Stimulated activated CD4-positive, alpha-beta T cell treated with anti-CD3 and anti-CD28 coated beads, TNF-alpha, amount 100 ng/mL, for 1 hour (primary cell): Measurements from ENCODE around the gene RIC3.
"Not testable (repeated sequence)": the region's sequence is repeated elsewhere in the genome, so short reads cannot be mapped to it uniquely, and the experiment has no call there.

Experiments used
- DNase-seq, 3 donors: peaks; one replicate each; pipeline ENCODE4 v3.0.0-alpha.2; 2020; ENCODE audit warnings: low read depth in 3 of 3, low spot score in 1 of 3

Gene RIC3

DNA sequence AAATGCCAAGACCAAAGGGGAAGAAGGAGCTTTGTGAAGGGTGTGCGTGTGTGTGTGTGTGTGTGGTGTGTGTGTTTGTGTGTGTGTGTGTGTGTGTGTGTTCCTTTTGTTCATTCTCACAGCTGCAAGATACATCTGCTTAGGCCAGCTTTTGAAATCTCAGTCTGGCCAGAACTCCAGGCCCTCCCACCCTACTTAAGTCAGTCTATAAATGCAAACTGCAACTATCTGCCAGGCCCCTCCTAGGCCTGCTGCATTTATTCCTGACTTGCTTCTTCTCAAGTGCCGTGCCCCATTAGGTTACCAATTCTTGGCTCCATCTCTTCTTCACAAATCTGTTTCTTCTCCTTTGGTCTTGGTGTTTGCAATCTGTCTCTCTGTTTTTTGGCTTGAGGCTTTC, 21.6 kb upstream of the RIC3 start:
- no peak for DNase-seq

DNA sequence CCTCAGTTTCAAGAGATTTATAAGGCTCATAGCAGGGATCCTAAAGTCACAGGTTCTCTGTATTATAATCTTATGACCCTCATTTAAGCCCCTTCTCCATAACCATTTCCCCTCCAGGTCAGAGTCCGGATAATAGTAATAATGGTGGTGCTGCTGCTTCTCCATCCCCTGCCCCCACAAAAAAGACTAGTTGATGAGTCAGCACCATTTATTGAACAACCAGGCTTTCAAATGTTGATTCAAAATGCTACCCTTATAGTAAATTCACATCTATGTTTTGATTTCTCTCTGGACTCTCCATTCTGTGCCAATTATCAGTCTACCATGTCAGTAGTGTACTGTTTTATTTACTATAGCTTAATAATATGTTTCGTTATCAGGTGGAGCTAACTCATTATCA, 17.6 kb upstream of the RIC3 start:
- DNase-seq, result no peak

DNA sequence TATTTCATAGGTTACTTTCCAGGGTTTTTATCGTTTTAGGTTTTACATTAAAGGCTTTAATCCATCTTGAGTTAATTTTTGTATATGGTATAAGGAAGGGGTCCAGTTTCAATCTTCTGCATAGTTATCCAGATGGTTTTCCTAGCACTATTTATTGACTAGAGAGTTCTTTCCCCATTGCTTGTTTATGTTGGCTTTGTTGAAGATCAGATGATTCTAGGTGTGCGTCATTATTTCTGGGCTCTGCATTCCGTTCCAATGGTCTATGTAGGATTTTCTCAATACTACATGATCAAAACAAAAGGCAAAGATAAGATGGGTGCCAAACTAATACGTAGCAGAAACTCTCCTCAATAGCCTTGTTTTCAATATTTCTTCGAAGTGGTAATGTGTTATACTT, 14.3 kb upstream of the RIC3 start:
- DNase-seq, result no peak

- DNase-seq, result no peak
Measured at GRCh38 chr11:8180469-8180868, 11.6 kb upstream of the RIC3 start.

DNA sequence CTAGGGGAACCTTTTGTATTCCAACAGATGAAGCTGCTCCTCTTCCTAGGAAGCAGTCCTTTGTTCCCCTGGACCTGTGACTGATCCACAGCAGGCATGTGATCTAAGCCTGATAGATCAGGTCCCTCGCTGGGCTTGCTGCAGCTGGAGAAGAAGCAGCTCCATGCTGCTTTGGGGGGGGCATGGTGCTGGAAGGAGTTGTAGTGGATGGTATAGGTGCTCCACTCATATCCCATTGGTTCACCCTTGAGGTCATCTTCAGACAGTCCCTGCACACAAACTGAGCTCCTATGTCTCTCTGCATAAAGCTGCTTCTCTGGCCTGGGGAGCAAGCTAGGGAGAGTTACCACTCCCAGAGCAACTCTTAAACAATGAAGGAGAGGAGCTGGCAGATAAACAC, 9.5 kb upstream of the RIC3 start:
- DNase-seq, result no peak

DNA sequence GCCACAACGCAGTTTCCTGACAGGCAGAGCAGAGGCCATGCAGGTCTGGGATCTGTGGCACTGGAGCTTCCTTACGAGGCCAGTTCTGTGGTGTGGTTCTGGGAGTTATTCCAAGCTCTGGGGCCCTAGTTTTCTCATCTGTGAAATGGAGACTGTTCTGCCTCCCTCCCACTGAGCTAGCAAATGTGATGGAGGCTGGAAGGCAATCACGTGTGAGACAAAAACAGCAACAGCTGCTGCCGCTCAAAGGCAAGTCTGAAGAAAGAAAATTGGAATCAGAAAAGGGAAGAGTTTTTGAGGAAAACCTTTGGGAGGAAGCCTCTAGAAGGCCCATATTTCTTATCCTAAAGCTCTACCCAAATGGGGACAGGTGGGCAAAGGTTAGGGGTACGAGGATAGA, 8.3 kb upstream of the RIC3 start:
- DNase-seq, result no peak

DNA sequence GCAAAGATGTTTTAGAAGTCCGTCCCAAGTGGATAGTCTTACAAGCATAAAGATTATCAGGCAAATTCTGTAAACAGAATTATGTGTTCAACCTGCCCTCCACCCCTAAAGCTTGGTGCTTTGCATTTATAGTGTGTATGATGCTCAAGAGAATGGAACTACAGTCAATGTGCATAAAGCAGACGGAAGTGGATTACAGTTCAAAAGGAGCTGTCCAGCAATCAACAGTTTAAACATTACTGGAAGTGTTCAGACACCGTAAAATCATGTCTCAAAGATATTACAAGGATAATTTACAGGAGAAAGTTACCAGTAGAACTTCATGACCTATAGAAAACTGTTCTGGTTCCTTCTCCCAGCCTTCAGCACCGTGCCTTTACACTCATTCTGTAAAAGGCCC, 1.0 kb downstream of the RIC3 start:
- no peak for DNase-seq

- DNase-seq, result no peak
Measured at GRCh38 chr11:8164746-8165145, 4.1 kb downstream of the RIC3 start.

GRCh38 chr11:8161627-8162304, 7.1 kb downstream of the RIC3 start:
- DNase-seq, result not testable (repeated sequence)

DNA sequence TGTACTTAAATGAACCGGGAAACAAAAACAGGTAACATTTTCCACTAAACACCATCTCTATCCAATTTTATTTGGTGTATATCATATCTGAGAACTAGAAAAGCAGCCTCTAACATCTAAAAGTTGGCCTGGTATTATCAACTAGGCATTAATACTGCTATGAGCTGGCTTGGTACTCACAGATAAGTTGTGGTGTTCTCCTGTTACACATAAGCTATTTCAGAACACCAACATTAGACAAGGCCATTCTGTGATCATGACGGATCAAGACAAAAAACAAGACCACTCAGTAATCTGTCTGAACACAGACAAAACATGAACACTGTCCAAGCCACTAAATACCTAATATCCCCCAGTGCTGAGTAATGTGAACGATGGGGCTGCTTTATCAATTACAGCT, 11.9 kb downstream of the RIC3 start:
- no peak for DNase-seq

GRCh38 chr11:8149726-8150125, 19.1 kb downstream of the RIC3 start:
- no peak for DNase-seq

DNA sequence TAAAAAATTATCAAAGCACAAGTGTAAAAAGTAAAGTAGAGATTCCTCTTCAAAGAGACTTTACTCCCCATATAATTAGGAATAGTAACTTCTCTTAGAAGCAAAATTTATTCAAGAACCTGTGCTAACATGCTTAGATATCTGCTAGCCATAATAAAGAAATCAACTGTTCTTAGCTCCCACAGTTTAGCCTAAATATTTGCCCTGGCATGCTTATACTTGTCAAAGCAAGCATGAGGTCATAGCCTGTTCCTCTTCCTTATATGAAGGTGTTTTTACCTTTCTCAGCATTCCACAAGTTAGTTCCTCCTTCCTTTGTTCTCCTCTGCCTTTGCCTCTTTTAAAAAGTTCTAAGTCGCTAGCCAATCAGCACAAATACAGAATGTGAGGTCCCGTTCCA, 30.3 kb downstream of the RIC3 start:
- DNase-seq, result no peak

GRCh38 chr11:8127447-8127846, 41.4 kb downstream of the RIC3 start:
- DNase-seq, result no peak

- no peak for DNase-seq
Measured at GRCh38 chr11:8126649-8127289, 42.1 kb downstream of the RIC3 start.

DNA sequence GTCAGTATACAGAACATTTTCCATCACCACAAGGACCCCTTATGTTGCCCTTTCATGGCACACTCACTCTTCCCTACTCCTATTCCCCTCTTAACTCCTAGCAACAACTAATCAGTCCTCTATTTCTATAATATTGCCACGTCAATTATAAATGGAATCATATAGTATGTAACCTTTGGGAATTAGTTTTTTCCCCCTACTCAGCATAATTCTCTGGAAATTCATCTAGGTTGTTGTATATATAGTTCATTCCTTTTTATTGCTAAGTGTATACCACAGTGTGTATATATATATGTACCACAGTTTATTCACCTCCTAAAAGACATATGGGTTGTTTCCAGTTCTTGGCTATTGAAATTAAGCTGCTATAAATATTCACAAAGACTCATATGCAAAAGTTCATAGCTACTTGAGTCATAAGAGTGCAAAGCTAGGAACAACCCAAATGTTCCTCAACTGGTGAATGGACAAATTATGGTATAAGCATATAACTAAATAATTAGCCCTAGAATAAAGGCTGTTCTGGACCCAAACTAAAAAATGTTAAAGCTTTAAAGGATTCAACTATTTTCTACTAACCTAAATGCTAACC, 46.6 kb downstream of the RIC3 start:
- no peak for DNase-seq

GRCh38 chr11:8111636-8112035, 57.2 kb downstream of the RIC3 start:
- no peak for DNase-seq

GRCh38 chr11:8110396-8110795, 58.4 kb downstream of the RIC3 start:
- no peak for DNase-seq

DNA sequence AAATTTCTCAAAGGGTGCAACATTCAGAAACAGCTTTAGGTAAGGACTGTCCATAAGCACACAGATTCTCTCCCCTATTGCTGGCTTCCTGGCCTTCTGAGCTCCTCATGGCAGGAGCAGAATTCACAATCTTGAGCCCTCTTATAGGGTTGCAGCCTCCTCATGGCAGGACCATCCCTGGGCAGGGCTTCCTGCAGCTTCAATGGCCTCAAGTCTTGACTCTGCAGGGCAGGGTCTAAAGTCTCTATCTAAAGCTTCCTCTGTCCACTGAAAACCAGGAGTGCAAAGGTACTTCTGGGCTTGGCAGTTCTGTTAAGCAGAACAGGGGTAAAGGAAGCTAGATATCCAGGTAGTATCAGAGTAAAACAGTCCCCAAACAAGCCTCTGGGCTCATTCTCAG, 59.1 kb downstream of the RIC3 start:
- no peak for DNase-seq

DNA sequence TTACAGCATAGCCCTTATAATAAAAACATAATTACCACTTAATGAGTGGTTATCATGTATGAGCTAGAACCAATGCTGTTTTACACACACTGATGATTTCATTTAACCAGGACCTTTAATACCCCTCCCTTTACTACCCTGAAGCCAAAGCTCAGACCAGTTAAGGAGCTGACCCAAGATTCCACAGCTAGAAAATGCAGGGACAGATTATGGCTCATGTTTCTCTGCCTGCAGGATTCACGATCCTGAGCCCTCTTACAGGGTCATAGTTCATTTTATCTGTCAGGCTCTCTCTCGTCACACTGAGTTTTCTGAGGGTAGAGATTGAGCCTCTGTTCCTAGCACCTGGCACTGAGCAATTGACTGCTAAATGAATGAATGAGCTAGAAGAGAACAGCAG, 60.4 kb downstream of the RIC3 start:
- DNase-seq, result no peak

DNA sequence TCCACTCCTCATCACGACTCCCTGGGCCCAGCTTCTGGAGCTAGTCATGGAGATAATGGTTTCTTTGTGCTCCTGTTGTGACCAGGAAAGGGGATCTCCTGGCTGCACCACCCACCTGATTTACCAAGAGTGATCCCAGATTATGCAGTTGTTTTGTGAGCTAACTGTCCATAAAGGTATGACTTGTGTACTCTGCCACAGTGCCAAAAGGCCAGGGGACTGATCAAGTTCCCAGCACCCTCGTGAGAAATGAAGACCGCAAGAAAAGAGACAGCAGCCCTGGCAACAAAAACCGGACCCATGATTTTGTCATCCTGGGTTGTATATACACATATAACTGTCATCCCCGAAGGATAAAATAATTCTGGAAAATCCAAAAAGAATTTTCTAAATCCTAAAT, 61.2 kb downstream of the RIC3 start:
- no peak for DNase-seq

GRCh38 chr11:8106679-8107078, 62.1 kb downstream of the RIC3 start:
- no peak for DNase-seq

GRCh38 chr11:8105666-8106065, 63.2 kb downstream of the RIC3 start:
- DNase-seq, result no peak

- DNase-seq, result no peak
Measured at GRCh38 chr11:8105133-8105532, 63.7 kb downstream of the RIC3 start.
